Left ventricle myocardium inferior (tissue), 1 donor: ENCODE measurements around the gene ZNF77. TPM values are rescaled to one million over a fixed set of nuclear protein-coding genes. Genes with fewer than 3 reads are reported as not detected.
"Not testable (repeated sequence)": the region's sequence is repeated elsewhere in the genome, so short reads cannot be mapped to it uniquely, and the experiment has no call there.

Experiments used
- DNase-seq: peaks from one replicate; pipeline ENCODE4 v3.0.0-alpha.2; 2020
- H3K27ac ChIP-seq: fragments of 200-600 bp; replicated peaks from 2 replicates; pipeline ENCODE4 v1.8.0; 2021
- H3K27me3 ChIP-seq: fragments of 200-600 bp; 2 replicates; pipeline ENCODE4 v1.8.0; 2021; ENCODE audit warnings: low read depth
- H3K36me3 ChIP-seq: fragments of 200-600 bp; 2 replicates; pipeline ENCODE4 v1.8.0; 2021
- H3K4me1 ChIP-seq: fragments of 200-600 bp; 2 replicates; pipeline ENCODE4 v1.8.0; 2021
- H3K4me3 ChIP-seq: fragments of 200-600 bp; 2 replicates; pipeline ENCODE4 v1.8.0; 2021; ENCODE audit warnings: mild to moderate bottlenecking, moderate library complexity
- H3K9me3 ChIP-seq: fragments of 200-600 bp; replicated peaks from 2 replicates; pipeline ENCODE4 v1.8.0; 2021
- intact Hi-C: fragments of 100-400 bp; cut with micrococcal nuclease; formaldehyde crosslinking; loops from one replicate; pipeline ENCODE4 v1.11.0; 2022
- total RNA-seq: library from RNA; stranded (reverse); fragmentation: NEBNext Ultra II Directional; extraction: Animal tissue kit (Norgen Biotek cat#: 25700); gene quantifications from one replicate; pipeline ENCODE4 v1.2.1, GENCODE V29; 2021
- TF ChIP-seq, protein P1 (sequence below): fragments of 200-600 bp; IDR thresholded peaks from 2 replicates; pipeline ENCODE4 v1.8.0; 2021; ENCODE audit warnings: antibody characterized with exemption, mild to moderate bottlenecking, borderline replicate concordance
- donor health status: DM: no; HTN: yes; CAD: no; lungs with severe emphysema.

ZNF77 gene
- total RNA-seq, 1 donor from 2014 or later: 1.6 TPM

- TF ChIP-seq, protein P1, sequence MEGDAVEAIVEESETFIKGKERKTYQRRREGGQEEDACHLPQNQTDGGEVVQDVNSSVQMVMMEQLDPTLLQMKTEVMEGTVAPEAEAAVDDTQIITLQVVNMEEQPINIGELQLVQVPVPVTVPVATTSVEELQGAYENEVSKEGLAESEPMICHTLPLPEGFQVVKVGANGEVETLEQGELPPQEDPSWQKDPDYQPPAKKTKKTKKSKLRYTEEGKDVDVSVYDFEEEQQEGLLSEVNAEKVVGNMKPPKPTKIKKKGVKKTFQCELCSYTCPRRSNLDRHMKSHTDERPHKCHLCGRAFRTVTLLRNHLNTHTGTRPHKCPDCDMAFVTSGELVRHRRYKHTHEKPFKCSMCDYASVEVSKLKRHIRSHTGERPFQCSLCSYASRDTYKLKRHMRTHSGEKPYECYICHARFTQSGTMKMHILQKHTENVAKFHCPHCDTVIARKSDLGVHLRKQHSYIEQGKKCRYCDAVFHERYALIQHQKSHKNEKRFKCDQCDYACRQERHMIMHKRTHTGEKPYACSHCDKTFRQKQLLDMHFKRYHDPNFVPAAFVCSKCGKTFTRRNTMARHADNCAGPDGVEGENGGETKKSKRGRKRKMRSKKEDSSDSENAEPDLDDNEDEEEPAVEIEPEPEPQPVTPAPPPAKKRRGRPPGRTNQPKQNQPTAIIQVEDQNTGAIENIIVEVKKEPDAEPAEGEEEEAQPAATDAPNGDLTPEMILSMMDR: no peak
- Histone ChIP-seq H3K4me3 (no peak overlapping the region), H3K4me1 (peaks cover 75% of the 10 kb centered on the region), H3K27ac (peak overlapping the region; percentile 95), H3K27me3 (no peaks in the 10 kb centered on the region), H3K36me3 (no peaks in the 10 kb centered on the region), H3K9me3 (no peaks in the 10 kb centered on the region)
- DNase-seq: no peak
- intact Hi-C loops: no loop called here
Measured at GRCh38 chr19:2970201-2970835, 25.5 kb upstream of the ZNF77 start.

DNA sequence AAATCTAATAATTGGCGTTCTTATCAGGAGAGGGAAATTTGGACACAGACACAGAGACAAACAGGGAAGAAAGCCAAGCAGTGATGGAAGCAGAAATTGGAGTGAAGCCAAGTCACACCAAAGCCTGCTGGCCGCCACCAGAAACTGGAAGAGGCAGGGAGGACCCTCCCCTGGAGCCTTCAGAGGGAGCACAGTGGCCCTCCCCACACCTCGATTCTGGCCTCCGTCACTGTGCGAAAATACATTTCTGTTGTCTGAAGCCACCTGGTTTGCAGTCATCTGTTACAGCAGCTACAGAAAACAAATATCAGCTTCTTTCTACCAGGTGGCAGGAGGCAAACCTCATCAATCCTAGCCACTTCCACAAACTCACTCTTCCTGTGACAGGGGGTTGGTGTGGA, 24.3 kb upstream of the ZNF77 start:
- peaks cover 63% of the 10 kb centered on the region for H3K4me1 ChIP-seq
- peak; percentile 68 for DNase-seq
- H3K27me3 ChIP-seq: no peaks in the 10 kb centered on the region
- H3K27ac ChIP-seq: peak overlapping the region; percentile 95
- H3K36me3 ChIP-seq: no peaks in the 10 kb centered on the region
- intact Hi-C loops: no loop called here
- H3K4me3 ChIP-seq: peak overlapping the region; percentile 37
- no peaks in the 10 kb centered on the region for H3K9me3 ChIP-seq
- TF ChIP-seq, protein P1: no peak

DNA sequence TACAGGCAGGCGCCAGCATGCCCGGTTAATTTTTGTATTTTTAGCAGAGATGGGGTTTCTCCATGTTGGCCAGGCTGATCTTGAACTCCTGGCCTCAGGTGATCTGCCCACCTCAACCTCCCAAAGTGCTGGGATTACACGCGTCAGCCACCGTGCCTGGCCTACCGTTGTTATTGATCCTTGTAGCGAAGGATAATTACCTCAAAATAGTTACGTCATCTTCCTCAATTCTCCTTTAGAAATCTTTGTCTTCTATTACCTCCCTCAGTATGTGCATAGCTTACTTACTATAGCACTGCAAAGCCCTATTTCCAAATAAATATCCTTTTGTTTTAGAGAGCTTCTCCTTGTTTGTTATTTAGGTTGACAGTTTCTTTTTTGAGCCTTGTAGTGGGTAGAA, 23.2 kb upstream of the ZNF77 start:
- DNase-seq: no peak
- no peaks in the 10 kb centered on the region for H3K9me3 ChIP-seq
- intact Hi-C loops: no loop called here
- H3K4me3 ChIP-seq: no peak overlapping the region
- H3K27me3 ChIP-seq: no peaks in the 10 kb centered on the region
- TF ChIP-seq, protein P1: no peak
- peaks cover 52% of the 10 kb centered on the region for H3K4me1 ChIP-seq
- H3K36me3 ChIP-seq: no peaks in the 10 kb centered on the region
- peak overlapping the region; percentile 95 for H3K27ac ChIP-seq

- intact Hi-C loops: no loop called here
- no peak for DNase-seq
- peaks cover 25% of the 10 kb centered on the region for H3K4me1 ChIP-seq
- H3K36me3 ChIP-seq: no peaks in the 10 kb centered on the region
- TF ChIP-seq, protein P1: no peak
- H3K4me3 ChIP-seq: no peak overlapping the region
- H3K9me3 ChIP-seq: no peaks in the 10 kb centered on the region
- no peaks in the 10 kb centered on the region for H3K27me3 ChIP-seq
- no peak overlapping the region for H3K27ac ChIP-seq
Measured at GRCh38 chr19:2964874-2965273, 20.1 kb upstream of the ZNF77 start.

DNA sequence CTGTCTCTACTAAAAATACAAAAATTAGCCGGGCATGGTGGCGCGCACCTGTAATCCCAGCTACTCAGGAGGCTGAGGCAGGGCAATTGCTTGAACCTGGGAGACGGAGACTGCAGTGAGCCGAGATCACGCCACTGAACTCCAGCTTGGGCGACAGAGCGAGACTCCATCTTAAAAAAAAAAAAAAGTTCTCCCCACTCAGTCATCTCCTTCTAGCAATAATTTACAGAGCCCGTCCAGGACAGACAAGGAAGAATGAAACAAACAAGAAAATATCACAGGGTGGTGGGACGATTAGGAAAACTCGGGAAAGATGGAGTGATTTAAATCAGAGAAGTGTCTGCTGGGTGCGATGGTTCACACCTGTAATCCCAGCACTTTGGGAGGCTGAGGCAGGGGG, 18.9 kb upstream of the ZNF77 start:
- peaks cover 13% of the 10 kb centered on the region for H3K4me1 ChIP-seq
- DNase-seq, H3K27me3 ChIP-seq, H3K9me3 ChIP-seq, intact Hi-C loops, H3K4me3 ChIP-seq, H3K36me3 ChIP-seq, H3K27ac ChIP-seq: not testable (repeated sequence)

GRCh38 chr19:2963122-2963521, 18.4 kb upstream of the ZNF77 start:
- intact Hi-C loops: no loop called here
- H3K27ac ChIP-seq: no peak overlapping the region

More at GRCh38 chr19:2963122-2963521, 18.4 kb upstream of the ZNF77 start:
- TF ChIP-seq, protein P1: no peak
- H3K9me3 ChIP-seq: no peaks in the 10 kb centered on the region
- no peak for DNase-seq
- peaks cover 8% of the 10 kb centered on the region for H3K4me1 ChIP-seq
- no peaks in the 10 kb centered on the region for H3K27me3 ChIP-seq
- no peak overlapping the region for H3K4me3 ChIP-seq
- H3K36me3 ChIP-seq: no peaks in the 10 kb centered on the region
